HUES6 (cell line): ENCODE measurements around the gene FKBP4.

Experiments used
- H3K27ac ChIP-seq: 2 replicates; pipeline ENCODE4 v1.7.0; 2013; ENCODE audit warnings: low read depth, mild to moderate bottlenecking, low read length, inconsistent platforms
- H3K27me3 ChIP-seq: 2 replicates; pipeline ENCODE4 v1.6.1; 2013; ENCODE audit warnings: low read length; ENCODE audit not compliant: control insufficient read depth, insufficient read depth
- H3K36me3 ChIP-seq: 2 replicates; pipeline ENCODE4 v1.6.1; 2013; ENCODE audit warnings: low read length; ENCODE audit not compliant: control insufficient read depth, insufficient read depth
- H3K4me1 ChIP-seq: 2 replicates; pipeline ENCODE4 v1.6.1; 2013; ENCODE audit warnings: low read length; ENCODE audit not compliant: control insufficient read depth, insufficient read depth
- H3K4me3 ChIP-seq: 2 replicates; pipeline ENCODE4 v1.5.1; 2013; ENCODE audit warnings: low read depth, low read length
- H3K9ac ChIP-seq: one replicate; pipeline ENCODE4 v1.6.1; 2013; ENCODE audit warnings: mild to moderate bottlenecking, low read length
- H3K9me3 ChIP-seq: 2 replicates; pipeline ENCODE4 v1.6.1; 2013; ENCODE audit warnings: low read depth, low read length; ENCODE audit not compliant: control insufficient read depth, insufficient read depth

FKBP4 gene

GRCh38 chr12:2834581-2835491 is 40.1 kb downstream of the FKBP4 start, which contains the start of gene NRIP2:
Gene NRIP2 (minus strand): TSS chr12:2835035. CDS start chr12:2834983, 52 bp downstream.
- H3K9me3 ChIP-seq, result no peaks in the 10 kb centered on the region
- H3K27me3 ChIP-seq, result no peaks in the 10 kb centered on the region
- H3K27ac ChIP-seq, result no peak within 1 kb of the TSS
- no peak within 1 kb of the TSS for H3K4me3 ChIP-seq
- no peak within 1 kb of the TSS for H3K9ac ChIP-seq
- H3K4me1 ChIP-seq, result peaks cover 7% of the 10 kb centered on the region
- H3K36me3 ChIP-seq, result peaks cover 10% of the 10 kb centered on the region

- Histone ChIP-seq H3K9me3 (no peaks in the 10 kb centered on the region), H3K27ac (no peak overlapping the region), H3K36me3 (peaks cover 5% of the 10 kb centered on the region), H3K9ac (no peak overlapping the region), H3K4me3 (no peak overlapping the region), H3K4me1 (peaks cover 7% of the 10 kb centered on the region), H3K27me3 (no peaks in the 10 kb centered on the region)
Measured at GRCh38 chr12:2835691-2836403, 41.1 kb downstream of the FKBP4 start.

GRCh38 chr12:2836574-2836973 is 41.8 kb downstream of the FKBP4 start:
- no peaks in the 10 kb centered on the region for H3K27me3 ChIP-seq
- H3K9ac ChIP-seq, result no peak overlapping the region
- H3K27ac ChIP-seq, result no peak overlapping the region
- no peaks in the 10 kb centered on the region for H3K9me3 ChIP-seq
- peaks cover 7% of the 10 kb centered on the region for H3K4me1 ChIP-seq
- H3K4me3 ChIP-seq, result no peak overlapping the region
- H3K36me3 ChIP-seq, result peaks cover 5% of the 10 kb centered on the region

GRCh38 chr12:2841056-2841650 is 46.4 kb downstream of the FKBP4 start:
- Histone ChIP-seq H3K27ac (no peak overlapping the region), H3K9ac (no peak overlapping the region), H3K9me3 (no peaks in the 10 kb centered on the region), H3K4me1 (peaks cover 11% of the 10 kb centered on the region), H3K27me3 (no peaks in the 10 kb centered on the region), H3K4me3 (no peak overlapping the region), H3K36me3 (peaks cover 2% of the 10 kb centered on the region)

GRCh38 chr12:2842948-2843347 is 48.2 kb downstream of the FKBP4 start:
- Histone ChIP-seq H3K9ac (no peak overlapping the region), H3K27me3 (no peaks in the 10 kb centered on the region), H3K27ac (no peak overlapping the region), H3K9me3 (no peaks in the 10 kb centered on the region), H3K4me1 (peaks cover 16% of the 10 kb centered on the region), H3K36me3 (peaks cover under 1% of the 10 kb centered on the region), H3K4me3 (no peak overlapping the region)

- Histone ChIP-seq H3K4me1 (peaks cover 16% of the 10 kb centered on the region), H3K4me3 (no peak overlapping the region), H3K27me3 (no peaks in the 10 kb centered on the region), H3K27ac (no peak overlapping the region), H3K9ac (no peak overlapping the region), H3K9me3 (no peaks in the 10 kb centered on the region), H3K36me3 (no peaks in the 10 kb centered on the region)
Measured at GRCh38 chr12:2844786-2845185, 50.0 kb downstream of the FKBP4 start.

- Histone ChIP-seq H3K36me3 (no peaks in the 10 kb centered on the region), H3K27ac (no peak overlapping the region), H3K4me3 (no peak overlapping the region), H3K4me1 (peaks cover 16% of the 10 kb centered on the region), H3K9ac (no peak overlapping the region), H3K9me3 (no peaks in the 10 kb centered on the region), H3K27me3 (no peaks in the 10 kb centered on the region)
Measured at GRCh38 chr12:2845280-2845679, 50.5 kb downstream of the FKBP4 start.

GRCh38 chr12:2851931-2852330 is 57.2 kb downstream of the FKBP4 start:
- no peak overlapping the region for H3K9ac ChIP-seq
- H3K4me1 ChIP-seq, result no peaks in the 10 kb centered on the region
- H3K36me3 ChIP-seq, result no peaks in the 10 kb centered on the region
- H3K4me3 ChIP-seq, result no peak overlapping the region
- H3K27ac ChIP-seq, result no peak overlapping the region
- no peaks in the 10 kb centered on the region for H3K27me3 ChIP-seq
- H3K9me3 ChIP-seq, result no peaks in the 10 kb centered on the region

GRCh38 chr12:2853626-2854025 is 58.9 kb downstream of the FKBP4 start:
- H3K9ac ChIP-seq, result no peak overlapping the region
- H3K4me3 ChIP-seq, result no peak overlapping the region
- no peaks in the 10 kb centered on the region for H3K9me3 ChIP-seq
- peaks cover 15% of the 10 kb centered on the region for H3K36me3 ChIP-seq
- H3K27me3 ChIP-seq, result no peaks in the 10 kb centered on the region
- no peak overlapping the region for H3K27ac ChIP-seq
- H3K4me1 ChIP-seq, result no peaks in the 10 kb centered on the region
